Smooth muscle cell (in vitro differentiated cells): Measurements from ENCODE around the gene ZNF695. TPM values are rescaled to one million over a fixed set of nuclear protein-coding genes. Genes with fewer than 3 reads are reported as not detected.
A peak's percentile ranks its signal among the peaks of the same experiment; 100 is the strongest.

Experiments
- DNase-seq: peaks from one replicate; lab custom pipeline; 2025; ENCODE audit not compliant: unreplicated experiment; lab: John Stamatoyannopoulos, UW
- H2AFZ ChIP-seq: fragments of 200-600 bp; sonication (generic); 2 replicates; pipeline ENCODE4 v1.6.0; 2016; ENCODE audit warnings: antibody characterized with exemption, low read depth, mild to moderate bottlenecking
- H3F3A ChIP-seq: fragments of 200-600 bp; sonication (generic); 2 replicates; pipeline ENCODE4 v1.6.0; 2017; ENCODE audit warnings: antibody characterized with exemption, low read depth
- H3K27ac ChIP-seq: fragments of 200-600 bp; sonication (generic); 2 replicates; pipeline ENCODE4 v1.5.1; 2016; ENCODE audit warnings: low read depth, mild to moderate bottlenecking
- H3K27me3 ChIP-seq: fragments of 200-600 bp; sonication (generic); 2 replicates; pipeline ENCODE4 v1.6.1; 2016; ENCODE audit warnings: low read depth, mild to moderate bottlenecking
- H3K36me3 ChIP-seq: fragments of 200-600 bp; sonication (generic); 2 replicates; pipeline ENCODE4 v1.5.1; 2016; ENCODE audit warnings: low read depth
- H3K4me1 ChIP-seq: fragments of 200-600 bp; sonication (generic); 2 replicates; pipeline ENCODE4 v1.5.1; 2016; ENCODE audit warnings: low read depth
- H3K4me2 ChIP-seq: fragments of 200-600 bp; sonication (generic); 2 replicates; pipeline ENCODE4 v1.6.0; 2016; ENCODE audit warnings: mild to moderate bottlenecking
- H3K4me3 ChIP-seq: fragments of 200-600 bp; sonication (generic); 2 replicates; pipeline ENCODE4 v1.5.1; 2016; ENCODE audit warnings: mild to moderate bottlenecking
- H3K79me2 ChIP-seq: fragments of 200-600 bp; sonication (generic); 2 replicates; pipeline ENCODE4 v1.6.0; 2016; ENCODE audit warnings: low read depth, mild to moderate bottlenecking
- H3K9ac ChIP-seq: fragments of 200-600 bp; sonication (generic); 2 replicates; pipeline ENCODE4 v1.6.0; 2016; ENCODE audit warnings: low read depth
- H3K9me3 ChIP-seq: fragments of 200-600 bp; sonication (generic); replicated peaks from 2 replicates; pipeline ENCODE4 v1.5.1; 2016; ENCODE audit warnings: low read depth
- H4K20me1 ChIP-seq: fragments of 200-600 bp; sonication (generic); 2 replicates; pipeline ENCODE4 v1.6.0; 2016; ENCODE audit warnings: low read depth
- WGBS: methylation state at CpG from one replicate; pipeline ENCODE4 v1.1.7; 2016; ENCODE audit warnings: low lambda C conversion rate; 5-methylcytosine and 5-hydroxymethylcytosine counted together
- polyA plus RNA-seq: library from polyadenylated mRNA; unstranded; fragments of >200 nt; fragmentation: Nextera tagmentation; extraction: Ambion mirVana; gene quantifications from 2 replicates; pipeline ENCODE4 v1.2.1, GENCODE V29; 2016
- total RNA-seq: library from RNA; depleted of rRNA; stranded (reverse); fragments of >200 nt; gene quantifications from 2 replicates; pipeline ENCODE4 v1.2.3, GENCODE V29; 2014
- TF ChIP-seq, protein P1 (sequence below): fragments of 200-600 bp; sonication (generic); IDR thresholded peaks from 2 replicates; pipeline ENCODE4 v1.5.1; 2017; ENCODE audit warnings: borderline replicate concordance, mild to moderate bottlenecking, antibody characterized with exemption; ENCODE audit not compliant: insufficient read depth, poor library complexity, severe bottlenecking

Gene ZNF695
- 0.54 and 1.1 TPM in 2 replicates for total RNA-seq
- 0.99 and 2.7 TPM in 2 replicates for polyA plus RNA-seq

- Histone ChIP-seq H3K4me3 (peak within 1 kb of the TSS; percentile 84), H3K4me2 (peak within 1 kb of the TSS; percentile 91), H3K36me3 (peaks cover 12% of the 10 kb centered on the region), H3K9ac (peak within 1 kb of the TSS; percentile 57), H3K27me3 (no peaks in the 10 kb centered on the region), H3K9me3 (no peaks in the 10 kb centered on the region), H2AFZ (peak within 1 kb of the TSS; percentile 91), H3F3A (no peaks in the 10 kb centered on the region), H4K20me1 (no peaks in the 10 kb centered on the region), H3K27ac (peak within 1 kb of the TSS; percentile 12), H3K79me2 (peaks cover 39% of the 10 kb centered on the region), H3K4me1 (peaks cover 5% of the 10 kb centered on the region)
- DNase-seq, result peak; percentile 63
- WGBS, result 2% methylated on average over 56 of the region's 58 CpGs
- TF ChIP-seq, protein P1, sequence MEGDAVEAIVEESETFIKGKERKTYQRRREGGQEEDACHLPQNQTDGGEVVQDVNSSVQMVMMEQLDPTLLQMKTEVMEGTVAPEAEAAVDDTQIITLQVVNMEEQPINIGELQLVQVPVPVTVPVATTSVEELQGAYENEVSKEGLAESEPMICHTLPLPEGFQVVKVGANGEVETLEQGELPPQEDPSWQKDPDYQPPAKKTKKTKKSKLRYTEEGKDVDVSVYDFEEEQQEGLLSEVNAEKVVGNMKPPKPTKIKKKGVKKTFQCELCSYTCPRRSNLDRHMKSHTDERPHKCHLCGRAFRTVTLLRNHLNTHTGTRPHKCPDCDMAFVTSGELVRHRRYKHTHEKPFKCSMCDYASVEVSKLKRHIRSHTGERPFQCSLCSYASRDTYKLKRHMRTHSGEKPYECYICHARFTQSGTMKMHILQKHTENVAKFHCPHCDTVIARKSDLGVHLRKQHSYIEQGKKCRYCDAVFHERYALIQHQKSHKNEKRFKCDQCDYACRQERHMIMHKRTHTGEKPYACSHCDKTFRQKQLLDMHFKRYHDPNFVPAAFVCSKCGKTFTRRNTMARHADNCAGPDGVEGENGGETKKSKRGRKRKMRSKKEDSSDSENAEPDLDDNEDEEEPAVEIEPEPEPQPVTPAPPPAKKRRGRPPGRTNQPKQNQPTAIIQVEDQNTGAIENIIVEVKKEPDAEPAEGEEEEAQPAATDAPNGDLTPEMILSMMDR, result no peak
These were observed at the start of gene ZNF695 for GRCh38 chr1:247007511-247008405. Gene ZNF695 (minus strand): TSS chr1:247008057. CDS start chr1:247007908, 149 bp downstream.

DNA sequence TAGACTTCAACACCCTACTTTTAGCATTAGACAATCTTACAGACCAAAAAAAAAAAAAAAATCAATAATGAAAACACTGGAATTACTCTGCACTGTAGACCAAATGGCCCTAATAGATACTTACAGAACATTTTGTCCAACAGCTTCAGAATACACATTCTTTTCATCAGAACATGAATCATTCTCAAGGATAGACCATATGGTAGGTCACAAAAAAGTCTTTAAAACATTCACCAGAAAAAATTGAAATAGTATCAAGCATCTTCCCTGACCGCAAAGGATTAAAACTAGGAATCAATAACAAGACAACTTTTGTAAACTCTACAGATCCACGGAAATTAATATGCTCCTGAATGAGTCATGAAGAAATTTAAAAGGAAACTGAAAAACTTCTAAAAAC, 48.2 kb upstream of the ZNF695 start:
- 96% methylated on average over 2 of the region's 2 CpGs for WGBS
- TF ChIP-seq, protein P1, result no peak
- H3K9me3 ChIP-seq, result peaks cover 10% of the 10 kb centered on the region

GRCh38 chr1:247054992-247055415, 47.1 kb upstream of the ZNF695 start:
- no peak for DNase-seq

More for the DNA sequence above, 48.2 kb upstream of the ZNF695 start:
- DNase-seq, result no peak
- Histone ChIP-seq H3K9ac (no peak overlapping the region), H3K79me2 (peaks cover 34% of the 10 kb centered on the region), H3F3A (no peaks in the 10 kb centered on the region), H3K27ac (no peak overlapping the region), H2AFZ (no peak overlapping the region), H3K4me2 (no peak overlapping the region), H3K36me3 (no peaks in the 10 kb centered on the region), H3K27me3 (no peaks in the 10 kb centered on the region), H3K4me1 (no peaks in the 10 kb centered on the region), H3K4me3 (no peak overlapping the region), H4K20me1 (no peaks in the 10 kb centered on the region)

More at GRCh38 chr1:247054992-247055415, 47.1 kb upstream of the ZNF695 start:
- Histone ChIP-seq H3K79me2 (peaks cover 34% of the 10 kb centered on the region), H2AFZ (no peak overlapping the region), H3K4me3 (no peak overlapping the region), H3F3A (no peaks in the 10 kb centered on the region), H3K4me2 (no peak overlapping the region), H4K20me1 (no peaks in the 10 kb centered on the region), H3K9me3 (peaks cover 10% of the 10 kb centered on the region), H3K9ac (no peak overlapping the region), H3K4me1 (no peaks in the 10 kb centered on the region), H3K27ac (no peak overlapping the region), H3K36me3 (no peaks in the 10 kb centered on the region), H3K27me3 (no peaks in the 10 kb centered on the region)
- TF ChIP-seq, protein P1, result no peak
- 63% methylated on average over 2 of the region's 2 CpGs for WGBS
